Dermis microvascular lymphatic vessel endothelial cell (primary cell): Measurements from ENCODE around the gene HYCC2. TPM values are rescaled to one million over a fixed set of nuclear protein-coding genes. Genes with fewer than 3 reads are reported as not detected.
A peak's percentile ranks its signal among the peaks of the same experiment; 100 is the strongest.
"Not testable (repeated sequence)": the region's sequence is repeated elsewhere in the genome, so short reads cannot be mapped to it uniquely, and the experiment has no call there.

Experiments used
- DNase-seq, 2 donors: peaks; one replicate each; pipeline versions ENCODE4 v3.0.0 to v3.0.0-alpha.2; 2010; ENCODE audit warnings: low read depth in 2 of 2
- total RNA-seq: library from RNA; depleted of rRNA; stranded (reverse); fragments of >200 nt; gene quantifications from 2 replicates; pipeline ENCODE4 v1.2.1, GENCODE V29; 2014

The HYCC2 gene
- total RNA-seq: 7.8 and 9.6 TPM in 2 replicates

DNA sequence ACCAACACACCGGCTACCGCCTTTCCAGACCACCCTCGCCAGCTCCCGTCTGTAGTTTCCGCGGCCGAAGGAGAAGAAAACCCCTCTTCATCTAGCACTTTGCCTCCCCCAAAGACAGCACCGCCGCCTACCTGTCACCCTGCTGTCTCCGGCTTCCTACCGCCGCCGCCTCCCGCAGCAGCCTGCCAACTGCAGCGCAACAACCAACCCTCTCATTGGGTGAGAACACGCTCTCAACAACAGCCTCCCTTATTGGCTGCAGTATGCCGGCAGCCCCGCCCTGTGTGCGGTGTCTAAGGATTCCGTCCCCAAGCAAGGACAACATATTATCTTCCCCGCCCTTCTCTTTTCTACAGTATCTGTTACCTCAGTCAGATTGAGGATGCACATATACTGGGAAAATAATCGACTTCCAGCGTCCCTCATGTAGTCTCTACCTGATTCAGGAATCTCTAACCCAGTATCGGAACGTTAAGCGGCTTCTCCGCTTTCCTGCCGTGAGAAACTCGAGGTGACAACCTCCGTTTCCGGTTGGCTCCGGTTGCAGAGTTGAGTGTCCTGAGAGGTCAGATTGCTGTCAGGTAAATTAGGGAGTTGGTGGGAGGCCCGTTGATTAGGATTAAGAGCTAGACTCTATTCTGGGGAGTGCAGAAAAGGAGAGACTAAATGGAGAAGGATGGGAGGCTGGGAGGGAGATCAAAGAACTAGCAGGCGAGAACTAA, at the start of gene HYCC2, which contains the start of gene NDUFB3:
Gene HYCC2 (minus strand): TSS at position 193 of the 722 bp plus-strand sequence. CDS start 47,662 bp downstream, outside the sequence.
Gene NDUFB3 (plus strand): TSS at position 523 of the 722 bp plus-strand sequence. CDS start 6,882 bp downstream, outside the sequence.
- peak; percentile 91 to 97 for DNase-seq

DNA sequence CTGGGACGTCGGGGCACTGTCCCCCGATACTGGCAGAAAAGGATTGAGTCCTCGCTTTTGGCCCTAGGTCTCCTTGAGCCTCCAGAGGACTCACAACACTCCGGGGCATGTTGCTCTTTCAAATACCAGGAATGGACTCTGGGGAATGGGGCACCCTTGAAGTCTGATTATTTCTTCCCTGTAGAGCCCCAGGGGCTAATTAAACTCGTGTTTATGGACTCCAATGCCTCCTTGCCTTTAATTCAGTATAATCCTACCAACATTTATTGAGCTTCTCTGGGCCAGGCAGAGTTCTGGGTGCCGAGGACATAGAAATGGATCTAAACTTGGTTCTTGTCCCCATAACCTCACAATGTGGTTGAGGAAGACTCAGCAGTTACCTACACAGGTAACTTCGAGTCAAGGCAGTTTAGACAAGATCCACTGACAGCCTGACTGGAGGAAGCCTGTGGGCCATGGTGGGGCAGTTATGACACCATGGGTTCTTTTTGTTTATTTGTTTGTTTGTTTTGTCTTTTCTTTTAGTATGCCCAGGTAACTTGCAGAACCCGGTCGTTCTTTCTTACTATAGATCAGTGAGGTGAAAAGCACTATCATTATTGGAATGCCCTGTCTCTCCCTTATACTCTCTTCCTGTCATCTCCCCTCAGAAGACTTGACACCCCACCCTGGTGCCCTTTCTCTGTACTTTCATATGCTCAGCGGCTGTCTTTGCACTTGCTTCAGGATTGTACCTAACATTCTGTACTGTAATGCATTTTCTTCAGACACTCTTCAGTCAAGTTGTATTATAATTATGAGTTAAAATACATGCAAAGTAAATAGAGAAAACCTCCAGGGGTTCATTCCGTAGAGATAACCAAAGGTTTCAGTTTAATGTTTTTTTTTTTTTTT, 47.7 kb upstream of the HYCC2 start:
- DNase-seq: peak in 1 of 2 donors; percentile 55

DNA sequence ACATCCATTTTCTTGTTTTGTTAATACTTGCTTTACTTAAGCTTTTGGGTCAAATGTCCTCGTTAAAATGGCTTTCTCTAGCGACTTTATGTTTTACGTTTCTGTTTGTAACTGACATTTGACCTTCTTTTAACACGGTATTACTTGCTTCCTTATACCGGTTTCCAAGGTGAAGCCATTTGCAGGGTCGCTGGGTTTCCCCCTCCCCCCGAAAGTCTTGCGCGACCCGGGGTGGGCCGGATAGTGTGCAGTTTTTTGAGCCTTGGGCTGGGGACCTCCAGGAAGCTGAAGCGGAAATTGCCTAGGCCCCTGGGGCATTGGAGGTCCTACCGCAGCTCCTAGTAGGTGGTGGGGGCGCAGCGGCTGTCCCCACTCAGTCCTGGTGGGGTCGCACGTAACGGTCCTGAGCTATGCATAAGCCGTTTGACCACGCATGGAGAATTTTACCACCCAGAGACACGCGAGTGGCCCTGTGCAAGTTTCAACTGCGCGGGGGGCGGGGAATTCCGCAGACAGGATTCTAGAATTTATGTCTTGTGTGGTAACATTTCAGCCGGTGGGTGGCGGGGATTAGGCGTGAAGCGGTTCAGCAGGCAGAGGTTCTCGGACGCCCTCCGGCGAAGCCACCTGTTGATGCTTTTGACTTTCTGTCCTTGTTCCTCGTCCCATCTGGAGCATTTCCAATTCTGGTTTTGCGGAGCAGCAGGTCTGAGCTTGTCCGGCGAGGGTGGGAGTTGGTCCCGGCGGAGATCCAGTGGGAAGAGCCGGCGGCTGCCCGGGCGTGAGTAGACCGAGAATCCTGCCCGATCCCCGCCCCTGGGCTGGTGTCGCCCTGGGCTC, 46.9 kb upstream of the HYCC2 start:
- peak; percentile 62 to 91 for DNase-seq

DNA sequence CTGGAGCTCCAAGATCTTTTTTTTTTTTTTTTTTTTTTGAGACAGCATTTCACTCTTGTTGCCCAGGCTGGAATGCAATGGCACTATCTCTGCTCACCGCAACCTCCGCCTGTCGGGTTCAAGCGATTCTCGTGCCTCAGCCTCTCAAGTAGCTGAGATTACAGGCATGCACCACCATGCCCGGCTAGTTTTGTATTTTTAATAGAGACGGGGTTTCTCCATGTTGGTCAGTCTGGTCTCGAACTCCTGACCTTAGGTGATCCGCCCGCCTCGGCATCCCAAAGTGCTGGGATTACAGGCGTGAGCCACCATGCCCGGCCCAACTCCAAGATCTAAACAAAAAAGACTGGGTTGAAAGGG, 46.2 kb upstream of the HYCC2 start:
- DNase-seq: not testable (repeated sequence)

DNA sequence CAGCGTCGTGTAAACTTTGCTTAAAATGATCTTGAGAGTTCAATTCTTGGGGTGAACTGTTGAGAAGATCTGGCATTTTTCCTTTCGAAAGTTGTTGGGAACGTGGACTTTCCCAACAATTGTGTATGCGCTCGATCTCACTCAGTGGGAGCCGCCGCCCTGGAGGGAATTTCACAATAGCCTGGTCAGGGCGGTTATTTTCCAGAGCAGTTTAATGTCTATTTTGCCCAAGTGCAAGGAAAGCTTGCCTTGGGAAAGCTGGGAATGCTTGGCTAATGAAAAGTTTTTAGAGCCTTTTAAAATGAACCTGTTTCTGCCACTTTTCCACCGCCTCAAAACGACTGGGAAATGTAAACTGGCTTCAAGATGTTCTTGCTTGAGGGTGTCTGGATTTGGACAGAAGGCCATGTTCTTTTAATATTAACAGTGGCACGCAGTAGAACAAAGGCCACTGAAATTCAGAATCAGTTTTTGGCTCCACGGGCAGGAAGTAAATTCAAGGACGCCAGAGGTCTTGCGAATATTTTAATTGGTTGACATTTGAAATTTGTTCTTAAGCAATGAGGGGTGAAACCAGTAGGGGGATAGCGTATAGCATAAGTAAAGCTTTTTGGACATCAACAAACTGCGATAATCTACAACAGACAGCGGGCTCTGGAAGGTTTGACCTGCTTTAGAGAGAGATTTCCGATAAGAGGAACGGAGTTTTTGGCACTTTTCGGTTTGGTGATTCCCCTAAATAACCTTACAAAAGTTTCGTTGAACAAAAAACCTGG, 45.7 kb upstream of the HYCC2 start:
- peak; percentile 71 to 91 for DNase-seq

DNA sequence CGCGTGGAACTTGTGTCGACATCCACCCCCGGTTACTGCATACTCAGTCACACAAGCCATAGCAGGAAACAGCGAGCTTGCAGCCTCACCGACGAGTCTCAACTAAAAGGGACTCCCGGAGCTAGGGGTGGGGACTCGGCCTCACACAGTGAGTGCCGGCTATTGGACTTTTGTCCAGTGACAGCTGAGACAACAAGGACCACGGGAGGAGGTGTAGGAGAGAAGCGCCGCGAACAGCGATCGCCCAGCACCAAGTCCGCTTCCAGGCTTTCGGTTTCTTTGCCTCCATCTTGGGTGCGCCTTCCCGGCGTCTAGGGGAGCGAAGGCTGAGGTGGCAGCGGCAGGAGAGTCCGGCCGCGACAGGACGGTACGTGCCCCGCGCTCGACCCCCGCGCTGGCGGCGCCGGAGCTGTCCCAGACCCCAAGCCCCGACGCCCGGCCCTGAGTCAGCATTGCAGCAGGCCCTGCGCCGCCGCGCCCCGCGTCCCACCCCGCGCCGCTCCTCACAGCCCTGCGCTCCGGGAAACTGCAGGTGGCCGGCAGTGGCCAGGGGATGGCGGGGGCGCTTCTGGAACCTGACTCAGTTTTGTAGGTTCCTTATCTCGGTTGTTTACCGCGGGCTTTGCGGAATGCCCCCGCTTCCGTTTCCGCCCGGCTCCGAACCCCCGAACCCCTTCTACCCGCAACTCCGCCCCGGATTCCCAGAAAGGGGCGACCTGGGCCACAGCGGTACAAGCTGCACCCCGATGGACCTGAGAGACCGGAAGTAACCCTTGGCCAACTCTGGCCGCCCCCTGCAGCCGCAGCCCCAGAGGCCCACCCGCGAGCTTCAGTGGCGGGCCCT, 44.9 kb upstream of the HYCC2 start, which contains the start of gene CFLAR:
Gene CFLAR (plus strand): TSS at position 50 of the 844 bp plus-strand sequence. CDS start 13,702 bp downstream, outside the sequence.
- DNase-seq: peak; percentile 74 to 81

DNA sequence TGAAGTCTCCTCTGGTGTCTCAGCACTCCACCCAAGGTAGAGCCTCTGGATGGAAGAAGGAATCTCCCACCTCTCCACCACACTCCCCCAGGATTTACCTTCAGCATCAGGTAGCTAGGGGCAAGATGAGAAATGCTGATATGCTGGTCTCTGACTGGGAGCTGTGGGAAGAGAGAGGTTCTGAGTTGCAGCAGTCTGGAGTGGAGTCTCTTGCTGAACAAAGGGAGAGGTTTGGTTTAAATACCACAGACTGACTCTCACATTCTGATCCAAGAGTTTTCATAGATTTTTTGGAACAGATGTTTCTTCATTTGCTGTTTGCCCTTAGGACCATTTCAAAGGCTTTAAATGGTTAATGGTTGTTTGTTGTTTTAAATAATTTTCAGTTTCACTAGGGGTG, 43.4 kb upstream of the HYCC2 start:
- DNase-seq: no peak

DNA sequence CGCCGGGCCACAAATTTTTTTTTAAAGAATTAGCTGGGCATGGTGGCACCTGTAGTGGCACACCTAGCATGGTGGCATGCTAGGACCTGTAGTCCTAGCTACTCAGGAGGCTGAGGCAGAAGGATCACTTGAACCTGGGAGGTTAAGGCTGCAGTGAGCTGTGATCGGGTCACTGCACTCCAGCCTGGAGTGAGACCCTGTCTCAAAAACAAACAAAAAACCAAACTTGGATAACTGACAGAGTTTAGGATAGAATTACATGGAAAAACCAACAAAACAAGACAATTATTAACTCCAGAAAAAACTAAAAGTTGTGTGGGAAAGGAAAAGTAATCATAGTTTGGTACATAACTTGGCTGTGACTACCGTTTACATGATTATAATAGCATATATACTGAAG, 42.9 kb upstream of the HYCC2 start:
- DNase-seq: no peak

DNA sequence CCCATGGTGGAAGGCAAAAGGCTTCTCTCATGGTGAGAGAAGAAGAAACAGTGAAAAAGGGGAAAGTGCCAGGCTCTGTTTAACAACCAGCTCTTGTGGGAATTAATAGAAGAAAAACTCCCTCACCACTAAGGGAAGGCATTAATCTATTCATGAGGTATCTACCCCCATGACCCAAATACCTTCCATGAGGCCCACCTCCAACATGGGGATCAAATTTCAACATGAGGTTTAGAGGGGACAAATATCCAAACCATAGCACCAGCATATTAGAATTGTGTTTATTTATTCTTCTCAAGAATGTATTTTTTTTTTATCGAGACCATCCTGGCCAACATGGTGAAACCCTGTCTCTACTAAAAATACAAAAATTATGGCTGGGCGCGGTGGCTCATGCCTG, 39.6 kb upstream of the HYCC2 start:
- no peak for DNase-seq

DNA sequence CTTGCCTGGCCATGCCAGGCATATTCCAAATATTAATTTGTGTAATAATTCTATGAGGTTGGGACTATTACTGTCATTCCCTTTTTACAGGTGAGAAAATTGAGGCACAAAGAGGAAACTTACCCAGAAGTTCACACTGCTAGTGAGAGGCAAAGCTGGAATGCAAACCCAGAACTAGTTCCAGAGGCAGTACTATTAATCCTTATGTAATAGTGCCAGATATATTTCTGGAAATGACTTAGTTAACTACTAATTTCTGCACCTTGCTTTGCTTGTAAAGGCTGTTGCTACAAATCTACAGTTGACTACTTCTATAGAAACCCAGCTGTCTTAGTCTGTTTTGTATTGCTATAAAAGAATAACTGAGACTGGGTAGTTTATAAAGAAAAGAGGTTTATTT, 39.1 kb upstream of the HYCC2 start:
- DNase-seq: no peak

DNA sequence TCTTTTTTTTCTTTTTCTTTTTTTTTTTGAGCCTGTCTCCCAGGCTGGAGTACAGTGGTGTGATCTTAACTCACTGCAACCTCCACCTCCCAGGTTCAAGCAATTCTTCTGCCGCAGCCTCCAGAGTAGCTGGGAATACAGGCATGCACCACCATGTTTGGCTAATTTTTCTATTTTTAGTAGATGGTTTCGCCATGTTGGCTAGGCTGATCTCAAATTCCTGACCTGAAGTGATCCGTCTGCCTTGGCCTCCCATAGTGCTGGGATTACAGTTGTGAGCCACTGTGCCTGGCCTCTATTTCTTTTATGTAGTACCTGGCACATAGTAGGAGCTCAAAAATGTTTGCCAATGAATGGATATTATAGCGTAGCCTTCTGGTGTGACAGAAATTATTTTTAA, 37.7 kb upstream of the HYCC2 start:
- no peak for DNase-seq

DNA sequence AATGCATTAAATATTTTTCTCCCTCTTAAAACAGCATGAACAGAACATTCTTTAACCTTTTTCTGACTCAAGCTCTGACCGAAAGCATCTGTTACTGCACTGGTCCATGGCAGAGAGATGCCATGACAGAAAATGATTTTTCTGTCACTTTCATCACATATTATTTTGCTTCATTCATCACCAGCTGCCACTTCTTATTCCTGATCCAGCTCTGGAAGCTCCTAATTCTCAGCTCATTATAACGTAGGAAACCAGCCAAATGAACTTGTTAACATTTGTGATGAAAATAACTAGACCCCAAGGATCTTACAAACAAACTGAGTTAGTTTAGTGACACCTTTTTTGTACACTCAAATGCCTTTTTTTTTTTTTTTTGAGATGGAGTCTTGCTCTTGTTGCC, 36.9 kb upstream of the HYCC2 start:
- no peak for DNase-seq

DNA sequence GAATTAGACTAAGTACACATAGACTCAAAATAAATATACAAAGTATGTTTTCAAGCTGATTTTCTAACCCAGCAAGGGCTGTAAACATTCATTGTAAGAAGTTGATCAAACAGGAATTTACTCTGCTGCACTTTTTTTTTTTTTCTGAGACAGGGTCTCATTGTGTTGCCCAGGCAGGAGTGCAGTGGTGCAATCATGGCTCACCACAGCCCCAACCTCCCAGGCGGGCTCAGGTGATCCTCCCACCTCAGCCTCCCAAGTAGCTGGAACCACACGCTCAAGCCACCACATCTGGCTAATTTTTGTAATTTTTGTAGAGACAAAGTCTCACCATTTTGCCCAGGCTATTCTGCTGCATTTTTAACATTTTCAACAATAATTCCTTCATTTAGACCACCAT, 36.2 kb upstream of the HYCC2 start:
- no peak for DNase-seq

DNA sequence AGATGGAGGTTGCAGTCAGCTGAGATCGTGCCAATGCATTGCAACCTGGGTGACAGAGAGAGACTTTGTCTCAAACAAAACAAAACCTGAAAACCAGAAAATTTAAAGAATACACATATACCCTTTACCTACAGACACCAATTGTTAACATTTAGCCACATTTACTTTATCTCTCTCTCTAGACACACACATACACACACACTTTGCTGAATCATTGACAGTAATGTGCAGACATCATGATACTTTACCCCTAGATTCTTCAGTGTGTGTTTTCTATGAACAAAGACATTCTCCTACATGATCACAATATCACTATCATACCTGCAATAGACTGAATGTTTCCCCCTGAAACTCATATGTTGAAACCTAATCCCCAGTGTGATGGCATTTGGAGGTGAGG, 34.3 kb upstream of the HYCC2 start:
- no peak for DNase-seq

DNA sequence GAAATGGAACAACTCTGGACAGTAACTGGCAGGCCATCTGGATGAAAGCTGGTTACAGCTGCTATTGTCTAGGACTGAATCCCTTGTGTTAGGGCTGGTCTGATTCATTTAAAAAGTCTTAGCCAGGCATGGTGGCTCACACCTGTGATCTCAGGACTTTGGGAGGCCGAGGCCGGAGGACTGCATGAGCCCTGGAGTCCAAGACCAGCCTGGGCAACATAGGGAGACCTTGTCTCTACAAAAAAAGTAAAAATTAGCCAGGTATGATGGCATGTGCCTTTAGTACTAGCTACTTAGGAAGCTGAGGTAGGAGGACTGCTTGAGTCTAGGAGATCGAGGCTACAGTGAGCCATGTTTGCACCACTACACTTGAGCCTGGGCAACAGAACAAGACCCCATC, 29.0 kb upstream of the HYCC2 start:
- DNase-seq: no peak

DNA sequence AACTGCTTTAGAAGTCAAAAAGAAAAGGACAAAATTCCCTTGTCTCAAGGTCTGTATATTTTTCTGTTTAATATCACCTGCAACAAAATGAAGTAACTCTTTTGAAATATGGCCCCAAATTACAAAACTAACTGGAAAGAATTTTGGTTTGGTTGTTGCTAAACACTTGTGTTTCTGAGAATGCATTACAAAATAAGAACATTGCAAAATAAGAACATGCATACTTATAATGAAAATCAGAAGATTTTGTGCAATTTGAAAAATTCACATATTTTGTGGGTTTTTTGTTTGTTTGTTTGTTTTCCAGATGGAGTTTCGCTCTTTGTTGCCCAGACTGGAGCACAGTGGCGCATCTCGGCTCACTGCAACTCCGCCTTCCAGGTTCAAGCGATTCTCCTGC, 22.1 kb upstream of the HYCC2 start:
- DNase-seq: no peak

DNA sequence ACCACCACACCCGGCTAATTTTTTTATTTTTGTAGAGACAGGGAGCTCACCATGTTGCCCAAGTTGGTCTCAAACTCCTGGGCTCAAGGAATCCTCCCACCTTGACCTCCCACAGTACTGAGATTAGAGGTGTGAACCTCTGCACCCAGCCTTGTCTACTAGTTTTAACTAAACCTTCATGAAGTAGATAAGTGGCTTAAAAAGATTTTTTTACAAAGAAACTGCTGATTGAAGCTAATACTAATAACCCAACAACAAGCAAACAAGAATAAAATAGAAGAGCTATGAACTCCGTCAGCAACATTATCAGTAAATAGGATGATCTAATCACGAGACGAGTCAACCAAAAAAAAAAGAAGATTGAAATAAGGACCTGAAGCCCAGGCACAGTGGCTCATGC, 19.1 kb upstream of the HYCC2 start:
- DNase-seq: no peak

DNA sequence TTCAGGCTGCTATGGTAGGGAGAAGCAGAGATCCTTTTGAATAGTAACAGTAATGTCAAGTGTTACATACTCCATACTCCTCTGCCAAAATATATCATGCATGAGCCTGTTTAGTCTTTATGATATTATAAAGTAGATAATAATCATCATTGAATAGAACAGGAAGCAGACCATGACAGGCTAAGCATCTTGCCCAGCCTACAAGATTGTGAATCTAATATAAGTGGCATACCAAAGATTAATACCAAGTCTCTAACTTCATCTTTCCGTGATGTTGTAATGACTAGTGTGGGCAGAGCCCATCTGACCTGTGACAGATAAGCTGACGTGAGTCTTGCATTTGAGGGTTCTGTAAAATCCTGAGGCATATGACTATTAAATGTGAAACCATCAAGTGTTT, 13.4 kb upstream of the HYCC2 start:
- DNase-seq: no peak

DNA sequence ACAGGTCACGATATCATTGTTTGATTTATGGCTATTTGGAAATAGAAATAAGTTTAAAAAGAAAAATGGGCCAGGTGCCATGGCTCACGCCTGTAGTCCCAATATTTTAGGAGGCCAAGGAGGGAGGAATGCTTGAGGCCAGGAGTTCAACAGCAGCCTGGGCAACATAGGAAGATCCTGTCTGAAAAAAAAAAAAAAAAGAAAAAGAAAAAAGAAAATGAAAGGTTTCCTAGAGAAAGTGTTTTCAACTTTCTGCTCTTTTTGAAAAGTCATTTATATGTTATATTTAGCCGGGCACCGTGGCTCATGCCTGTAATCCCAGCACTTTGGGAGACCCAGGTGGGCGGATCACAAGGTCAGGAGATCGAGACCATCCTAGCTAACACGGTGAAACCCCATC, 3.5 kb upstream of the HYCC2 start:
- DNase-seq: no peak

DNA sequence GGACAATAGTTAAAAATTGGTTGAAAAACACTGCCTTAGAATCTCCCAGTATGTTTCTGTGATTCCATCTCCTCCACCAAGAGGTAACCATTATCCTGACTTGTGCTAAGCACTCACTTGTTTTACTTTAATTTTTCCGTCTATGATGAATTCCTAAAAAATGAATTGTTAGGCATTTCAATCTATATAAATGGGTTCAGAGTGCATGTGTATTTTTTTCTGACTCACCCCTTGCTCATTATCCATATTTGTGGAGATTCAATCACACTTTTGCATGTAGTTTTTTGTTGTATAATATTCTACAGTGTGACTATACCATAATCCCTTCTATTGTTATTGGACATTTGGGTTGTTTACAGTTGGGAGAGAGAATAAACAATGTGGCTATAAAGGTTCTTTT, 1.6 kb upstream of the HYCC2 start:
- DNase-seq: no peak
